ENCODE data around the gene PIK3AP1.

The PIK3AP1 gene

DNA sequence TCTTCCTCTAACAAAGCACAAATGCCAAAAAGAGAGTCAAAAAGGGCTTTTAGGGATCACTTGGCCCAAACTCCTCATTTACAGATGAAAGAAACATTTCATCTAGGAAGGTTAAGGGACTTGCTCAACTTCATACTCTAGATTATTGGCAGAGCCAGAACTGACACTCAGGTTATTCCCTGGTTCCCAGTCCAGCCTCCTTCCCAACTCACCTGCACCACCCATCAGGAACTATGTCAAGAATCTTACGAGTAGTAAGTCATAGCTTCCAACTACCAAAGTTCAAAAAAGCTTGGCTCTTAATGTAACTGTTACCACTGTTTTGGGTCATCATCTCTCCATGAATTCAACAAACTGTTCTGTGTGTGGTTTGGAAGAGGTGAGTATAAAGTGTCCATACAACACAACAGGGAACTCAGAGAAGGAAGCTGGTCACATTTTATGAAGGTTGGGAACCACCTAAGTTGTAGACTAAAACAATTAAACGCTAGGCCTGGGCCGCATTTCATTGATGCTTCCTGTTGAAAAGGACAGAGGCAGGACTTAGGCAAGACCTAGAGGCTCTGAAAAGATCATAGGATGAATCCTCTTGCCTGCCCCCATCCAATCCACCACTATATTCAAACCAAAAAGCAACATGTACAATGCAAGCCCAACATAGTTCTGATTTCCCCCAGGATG, 9.1 kb downstream of the PIK3AP1 start:
- no peak for FAIRE-seq
- TF ChIP-seq, protein P1, sequence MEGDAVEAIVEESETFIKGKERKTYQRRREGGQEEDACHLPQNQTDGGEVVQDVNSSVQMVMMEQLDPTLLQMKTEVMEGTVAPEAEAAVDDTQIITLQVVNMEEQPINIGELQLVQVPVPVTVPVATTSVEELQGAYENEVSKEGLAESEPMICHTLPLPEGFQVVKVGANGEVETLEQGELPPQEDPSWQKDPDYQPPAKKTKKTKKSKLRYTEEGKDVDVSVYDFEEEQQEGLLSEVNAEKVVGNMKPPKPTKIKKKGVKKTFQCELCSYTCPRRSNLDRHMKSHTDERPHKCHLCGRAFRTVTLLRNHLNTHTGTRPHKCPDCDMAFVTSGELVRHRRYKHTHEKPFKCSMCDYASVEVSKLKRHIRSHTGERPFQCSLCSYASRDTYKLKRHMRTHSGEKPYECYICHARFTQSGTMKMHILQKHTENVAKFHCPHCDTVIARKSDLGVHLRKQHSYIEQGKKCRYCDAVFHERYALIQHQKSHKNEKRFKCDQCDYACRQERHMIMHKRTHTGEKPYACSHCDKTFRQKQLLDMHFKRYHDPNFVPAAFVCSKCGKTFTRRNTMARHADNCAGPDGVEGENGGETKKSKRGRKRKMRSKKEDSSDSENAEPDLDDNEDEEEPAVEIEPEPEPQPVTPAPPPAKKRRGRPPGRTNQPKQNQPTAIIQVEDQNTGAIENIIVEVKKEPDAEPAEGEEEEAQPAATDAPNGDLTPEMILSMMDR (IDR thresholded peaks at IDR 0.05; ENCODE audit: insufficient read depth, missing control alignments) = no peak
- DNase-seq (ENCODE audit: insufficient read length, low spot score) = no peak

DNA sequence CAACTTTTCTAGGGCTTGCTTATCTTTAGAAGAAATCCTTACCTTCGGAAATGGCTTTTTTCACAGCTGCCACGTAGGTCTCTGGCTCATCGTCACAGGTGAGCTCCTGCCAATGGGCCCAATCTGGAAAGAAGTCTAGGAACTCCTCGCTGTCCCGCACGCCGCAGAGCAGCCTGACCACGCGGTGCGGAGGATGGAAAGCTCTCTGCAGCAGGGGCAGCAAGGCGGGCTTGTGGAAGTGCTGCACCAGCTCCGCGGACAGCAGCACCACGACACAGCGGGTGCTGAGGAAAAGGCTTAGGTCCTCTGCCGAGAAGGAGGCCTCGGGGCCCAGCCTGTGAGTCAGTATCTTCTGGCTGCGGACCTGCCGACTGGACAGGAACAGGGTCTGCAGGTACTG, 10.8 kb downstream of the PIK3AP1 start:
- DNase-seq (ENCODE audit: insufficient read length, low spot score) = no peak
- TF ChIP-seq, protein P1 (IDR thresholded peaks at IDR 0.05; ENCODE audit: insufficient read depth, missing control alignments) = no peak
- no peak for FAIRE-seq

DNA sequence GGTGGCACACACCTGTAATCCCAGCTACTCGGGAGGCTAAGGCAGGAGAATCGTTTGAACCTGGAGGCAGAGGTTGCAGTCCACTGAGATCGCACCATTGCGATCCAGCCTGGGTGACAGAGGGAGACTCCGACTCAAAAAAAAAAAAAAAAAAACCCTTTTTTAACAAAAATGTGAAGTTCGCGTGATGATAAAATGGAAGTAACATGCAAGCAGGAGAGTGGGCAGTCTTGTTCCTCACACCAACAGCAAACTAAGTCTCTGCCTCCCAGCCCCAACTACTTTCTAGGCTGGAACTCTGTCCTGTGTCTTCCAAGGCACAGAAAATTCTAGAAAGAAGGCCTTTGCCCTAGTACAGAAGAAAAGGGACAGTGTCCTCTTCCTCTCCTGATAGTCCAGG, 11.3 kb downstream of the PIK3AP1 start:
- FAIRE-seq (no peak), DNase-seq (ENCODE audit: insufficient read length, low spot score) (no peak)
- TF ChIP-seq, protein P1 (IDR thresholded peaks at IDR 0.05; ENCODE audit: insufficient read depth, missing control alignments) = no peak

DNA sequence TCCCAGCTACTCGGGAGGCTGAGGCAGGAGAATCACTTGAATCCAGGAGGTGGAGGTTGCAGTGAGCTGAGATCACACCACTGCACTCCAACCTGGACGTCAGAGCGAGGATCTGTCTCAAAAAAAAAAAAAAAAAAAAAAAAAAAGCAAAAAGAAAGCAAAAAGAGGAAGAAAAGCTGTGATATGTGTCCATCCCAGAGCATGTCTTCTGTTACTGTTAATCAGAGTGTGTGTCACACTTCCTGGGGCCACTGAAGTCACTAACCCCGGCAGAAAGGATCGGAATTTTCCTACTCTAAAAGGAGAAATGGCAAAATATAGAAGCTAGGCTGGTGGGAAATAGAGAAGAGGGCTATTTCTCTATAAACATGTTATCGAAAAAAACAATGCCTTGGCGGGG, 11.9 kb downstream of the PIK3AP1 start:
- TF ChIP-seq, protein P1 (IDR thresholded peaks at IDR 0.05; ENCODE audit: insufficient read depth, missing control alignments) = no peak
- DNase-seq (ENCODE audit: insufficient read length, low spot score) = no peak
- no peak for FAIRE-seq

DNA sequence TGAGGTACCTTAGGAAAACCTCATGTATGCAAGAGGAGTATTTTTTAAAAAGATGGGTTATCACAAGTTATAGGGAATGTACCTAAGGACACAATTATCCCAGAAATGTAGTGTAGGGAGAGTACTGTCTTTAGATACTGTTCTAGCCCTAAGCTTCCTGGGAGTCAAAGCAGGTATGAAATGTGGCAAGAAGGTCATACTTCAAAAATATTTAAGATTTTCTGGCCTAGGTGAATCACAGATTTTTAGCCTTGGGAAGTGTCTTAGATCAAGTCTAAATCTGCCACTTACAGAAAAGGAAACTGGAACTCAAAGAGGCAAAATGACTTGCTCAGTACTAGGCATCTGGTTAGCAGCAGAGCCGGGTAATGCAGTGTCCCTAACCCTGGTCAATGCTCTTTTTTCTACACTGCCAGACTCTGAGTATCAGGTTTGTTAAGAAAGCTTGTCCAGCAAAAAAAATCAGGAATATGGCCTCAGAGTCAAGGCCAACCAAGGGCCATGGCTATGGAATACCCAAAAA, 13.9 kb downstream of the PIK3AP1 start:
- TF ChIP-seq, protein P1 (IDR thresholded peaks at IDR 0.05; ENCODE audit: insufficient read depth, missing control alignments) = no peak
- DNase-seq (ENCODE audit: insufficient read length, low spot score) (no peak), FAIRE-seq (no peak)

DNA sequence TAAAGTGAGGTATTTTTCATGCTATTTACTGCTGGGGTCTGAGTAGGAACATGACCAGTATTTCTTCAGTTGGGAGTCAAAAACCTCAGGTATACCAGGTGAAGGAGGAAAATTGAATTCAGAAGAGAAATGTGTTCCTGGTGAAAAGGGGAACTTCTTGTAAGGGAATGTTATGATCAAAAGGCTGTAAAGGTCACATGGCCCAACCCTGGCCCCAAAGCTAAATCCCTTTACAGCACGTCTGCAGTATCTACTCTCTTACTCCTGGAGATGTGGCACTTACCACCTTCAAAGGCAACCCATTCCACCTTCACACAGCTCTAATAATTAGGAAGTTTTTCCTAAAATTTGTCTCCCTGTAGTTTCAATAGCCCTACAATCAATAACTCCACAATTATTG, 15.2 kb downstream of the PIK3AP1 start:
- TF ChIP-seq, protein P1 (IDR thresholded peaks at IDR 0.05; ENCODE audit: insufficient read depth, missing control alignments) = no peak
- FAIRE-seq = no peak
- DNase-seq (ENCODE audit: insufficient read length, low spot score) = no peak

DNA sequence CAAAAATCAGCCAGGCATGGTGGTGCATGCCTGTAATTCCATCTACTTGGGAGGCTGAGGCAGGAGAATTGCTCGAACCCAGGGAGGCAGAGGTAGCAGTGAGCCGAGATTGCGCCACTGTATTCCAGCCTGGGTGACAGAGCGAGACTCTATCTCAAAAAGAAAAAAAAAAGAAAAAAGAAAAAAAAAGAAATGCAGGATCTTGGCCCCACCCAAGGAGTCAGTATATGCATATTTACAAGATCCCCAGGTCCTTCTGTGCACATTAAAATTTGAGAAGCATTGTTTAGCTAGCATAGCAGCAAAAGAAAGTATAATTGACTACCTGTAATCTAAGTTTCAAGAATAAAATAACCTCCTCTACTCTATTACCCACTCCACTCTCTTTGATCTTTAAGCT, 15.8 kb downstream of the PIK3AP1 start:
- TF ChIP-seq, protein P1 (IDR thresholded peaks at IDR 0.05; ENCODE audit: insufficient read depth, missing control alignments) = no peak
- DNase-seq (ENCODE audit: insufficient read length, low spot score) (no peak), FAIRE-seq (no peak)

All from D721Med (cell line).